ENCODE results near the gene POLE4. TPM values are rescaled to one million over a fixed set of nuclear protein-coding genes. Genes with fewer than 3 reads are reported as not detected.

Gene POLE4
- total RNA-seq, 2 donors from 2014 or later, result 17.2 to 21.9 TPM

DNA sequence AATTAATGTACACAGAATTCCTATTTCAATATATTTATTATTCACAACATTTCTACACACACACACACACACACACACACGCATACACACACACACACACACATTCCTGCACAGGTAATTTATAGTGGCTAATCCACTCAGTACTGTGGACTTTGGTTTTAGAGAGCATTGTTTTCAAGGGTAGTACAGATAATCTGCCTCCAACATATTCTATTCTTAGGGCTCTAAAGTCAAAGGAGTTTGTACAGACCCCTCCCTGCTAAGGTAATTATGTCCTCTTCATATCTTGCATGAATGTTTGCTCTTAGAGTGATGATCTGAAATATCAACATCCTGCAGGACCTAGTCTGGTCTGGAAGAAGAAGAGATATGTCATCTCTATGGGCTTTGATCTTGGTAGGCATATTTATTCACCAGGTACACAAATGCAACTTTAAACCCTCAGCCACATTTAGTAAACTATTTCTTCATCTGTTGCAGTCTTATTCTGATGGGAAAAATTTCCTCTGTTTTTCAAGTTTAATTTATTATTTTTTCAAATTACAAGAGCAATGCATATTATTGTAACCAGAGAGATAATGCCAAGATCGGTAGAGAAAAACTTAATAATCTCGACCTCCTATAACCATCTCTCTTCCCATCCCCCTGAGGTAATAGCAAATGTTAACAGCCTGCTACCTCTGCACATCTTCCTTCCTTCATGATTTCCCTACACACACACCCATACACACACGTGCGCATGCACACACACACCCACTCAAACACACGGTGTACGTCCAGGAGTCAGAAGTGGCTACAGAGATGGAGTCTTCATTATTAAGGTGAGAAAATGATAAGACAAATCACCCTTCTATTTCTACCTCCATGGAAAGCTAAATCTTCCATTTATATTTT lies 18.3 kb upstream of the POLE4 start:
- Histone ChIP-seq H3K4me1 (replicated peaks) (no peaks in the 10 kb centered on the region), H3K27me3 (replicated peaks; ENCODE audit: insufficient read depth) (no peaks in the 10 kb centered on the region), H3K4me3 (no peak overlapping the region), H3K27ac (no peak overlapping the region), H3K36me3 (no peaks in the 10 kb centered on the region), H3K9me3 (no peaks in the 10 kb centered on the region)
- TF ChIP-seq POLR2A (IDR thresholded peaks at IDR 0.05), result no peak
- no peak for TF ChIP-seq POLR2AphosphoS5 (IDR thresholded peaks at IDR 0.05)
- TF ChIP-seq, protein P1, sequence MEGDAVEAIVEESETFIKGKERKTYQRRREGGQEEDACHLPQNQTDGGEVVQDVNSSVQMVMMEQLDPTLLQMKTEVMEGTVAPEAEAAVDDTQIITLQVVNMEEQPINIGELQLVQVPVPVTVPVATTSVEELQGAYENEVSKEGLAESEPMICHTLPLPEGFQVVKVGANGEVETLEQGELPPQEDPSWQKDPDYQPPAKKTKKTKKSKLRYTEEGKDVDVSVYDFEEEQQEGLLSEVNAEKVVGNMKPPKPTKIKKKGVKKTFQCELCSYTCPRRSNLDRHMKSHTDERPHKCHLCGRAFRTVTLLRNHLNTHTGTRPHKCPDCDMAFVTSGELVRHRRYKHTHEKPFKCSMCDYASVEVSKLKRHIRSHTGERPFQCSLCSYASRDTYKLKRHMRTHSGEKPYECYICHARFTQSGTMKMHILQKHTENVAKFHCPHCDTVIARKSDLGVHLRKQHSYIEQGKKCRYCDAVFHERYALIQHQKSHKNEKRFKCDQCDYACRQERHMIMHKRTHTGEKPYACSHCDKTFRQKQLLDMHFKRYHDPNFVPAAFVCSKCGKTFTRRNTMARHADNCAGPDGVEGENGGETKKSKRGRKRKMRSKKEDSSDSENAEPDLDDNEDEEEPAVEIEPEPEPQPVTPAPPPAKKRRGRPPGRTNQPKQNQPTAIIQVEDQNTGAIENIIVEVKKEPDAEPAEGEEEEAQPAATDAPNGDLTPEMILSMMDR (IDR thresholded peaks at IDR 0.05), result no peak
- intact Hi-C loops (cut with DNase I), result no loop called here
- 89% methylated on average over 7 of the region's 7 CpGs for WGBS
- no peak for DNase-seq (ENCODE audit: low spot score)

DNA sequence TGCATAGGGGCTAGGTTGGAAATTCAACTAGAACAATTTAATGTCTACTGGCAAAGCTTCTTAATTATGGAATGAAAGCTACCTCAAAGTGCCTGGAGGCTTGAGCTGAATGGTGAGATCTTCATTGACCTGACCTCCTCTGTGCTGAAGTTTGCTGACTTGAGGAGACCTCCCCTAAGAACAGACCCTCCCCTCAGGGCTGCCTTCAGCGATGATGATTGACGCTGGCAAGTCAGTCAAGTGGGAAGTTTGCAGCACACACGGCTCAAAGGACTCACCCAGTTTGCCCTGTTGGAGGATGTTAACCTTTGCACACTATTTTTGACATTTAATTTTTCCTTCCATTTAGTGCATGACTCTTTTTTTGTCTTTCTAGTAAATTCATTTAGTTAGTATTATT lies 17.2 kb upstream of the POLE4 start:
- Histone ChIP-seq H3K4me3 (no peak overlapping the region), H3K36me3 (no peaks in the 10 kb centered on the region), H3K9me3 (no peaks in the 10 kb centered on the region), H3K27me3 (replicated peaks; ENCODE audit: insufficient read depth) (no peaks in the 10 kb centered on the region), H3K27ac (no peak overlapping the region), H3K4me1 (replicated peaks) (no peaks in the 10 kb centered on the region)
- intact Hi-C loops (cut with DNase I), result no loop called here
- 81% methylated on average over 3 of the region's 3 CpGs for WGBS
- no peak for DNase-seq (ENCODE audit: low spot score)
- TF ChIP-seq, protein P1 (IDR thresholded peaks at IDR 0.05), result no peak
- TF ChIP-seq POLR2AphosphoS5 (IDR thresholded peaks at IDR 0.05) (no peak), POLR2A (IDR thresholded peaks at IDR 0.05) (no peak)

DNA sequence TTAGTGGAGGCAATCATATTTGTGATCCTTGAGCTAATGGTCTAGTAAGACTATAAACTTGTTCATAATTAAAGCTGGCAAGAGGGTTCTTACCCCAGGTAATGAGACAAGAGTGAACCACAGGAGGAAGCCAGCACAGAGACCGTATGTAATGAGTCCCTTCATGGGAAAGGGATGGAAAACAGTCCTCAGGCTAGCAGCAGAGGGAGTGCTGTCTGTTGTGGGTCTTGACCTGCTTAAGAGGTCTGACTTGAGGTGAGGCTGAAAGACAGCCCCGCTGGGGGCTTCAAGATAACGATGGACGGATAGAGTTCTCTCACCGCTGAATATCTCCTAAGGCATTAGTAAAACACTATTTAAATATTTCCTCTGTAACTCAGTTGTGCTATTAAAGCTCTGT lies 16.2 kb upstream of the POLE4 start:
- H3K4me3 ChIP-seq, result no peak overlapping the region

DNA sequence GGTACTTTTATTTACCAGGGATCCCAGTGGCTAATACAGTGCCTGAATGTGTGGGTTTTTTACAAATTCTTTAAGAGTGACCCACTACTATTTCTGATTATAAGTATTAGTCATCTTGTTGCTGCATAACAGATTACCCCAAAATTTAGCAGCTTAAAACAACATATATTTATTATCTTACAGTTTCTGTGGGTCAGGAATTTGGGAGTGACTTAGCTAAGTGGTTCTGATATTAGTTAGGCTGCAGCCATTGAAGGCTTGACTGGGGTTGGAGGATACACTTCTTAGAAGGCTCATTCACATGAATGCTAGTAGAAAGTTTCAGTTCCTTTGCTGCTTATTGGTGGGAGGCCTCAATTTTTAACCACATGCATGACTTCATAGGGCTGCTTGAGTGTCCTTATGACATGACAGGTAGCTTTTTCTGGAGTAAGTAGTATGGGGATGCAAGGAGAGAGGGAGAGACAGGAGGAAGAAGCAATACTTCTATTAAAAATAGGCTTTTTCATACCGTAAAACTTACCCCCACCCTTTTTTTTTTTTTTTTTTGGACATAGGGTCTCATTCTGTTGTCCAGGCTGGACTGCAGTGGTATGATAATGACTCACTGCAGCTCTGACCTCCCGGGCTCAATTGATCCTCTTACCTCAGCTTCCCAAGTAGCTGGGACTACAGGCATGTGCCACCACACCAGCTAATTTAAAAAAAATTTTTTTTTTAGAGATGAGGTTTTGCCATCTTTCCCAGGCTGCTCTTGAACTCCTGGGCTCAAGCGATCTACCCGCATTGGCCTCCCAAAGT lies 13.3 kb upstream of the POLE4 start:
- 93% methylated on average over 4 of the region's 4 CpGs for WGBS
- Histone ChIP-seq H3K27ac (no peak overlapping the region), H3K9me3 (no peaks in the 10 kb centered on the region), H3K4me1 (replicated peaks) (no peaks in the 10 kb centered on the region), H3K27me3 (replicated peaks; ENCODE audit: insufficient read depth) (no peaks in the 10 kb centered on the region), H3K36me3 (no peaks in the 10 kb centered on the region), H3K4me3 (no peak overlapping the region)
- TF ChIP-seq, protein P1 (IDR thresholded peaks at IDR 0.05), result no peak
- TF ChIP-seq POLR2AphosphoS5 (IDR thresholded peaks at IDR 0.05) (no peak), POLR2A (IDR thresholded peaks at IDR 0.05) (no peak)
- intact Hi-C loops (cut with DNase I), result no loop called here
- DNase-seq (ENCODE audit: low spot score), result no peak

More for the DNA sequence above, 16.2 kb upstream of the POLE4 start:
- intact Hi-C loops (cut with DNase I), result no loop called here
- no peaks in the 10 kb centered on the region for H3K4me1 ChIP-seq (replicated peaks)
- H3K36me3 ChIP-seq, result no peaks in the 10 kb centered on the region
- no peak for DNase-seq (ENCODE audit: low spot score)
- TF ChIP-seq, protein P1 (IDR thresholded peaks at IDR 0.05), result no peak
- TF ChIP-seq POLR2A (IDR thresholded peaks at IDR 0.05), result no peak
- TF ChIP-seq POLR2AphosphoS5 (IDR thresholded peaks at IDR 0.05), result no peak
- H3K9me3 ChIP-seq, result no peaks in the 10 kb centered on the region
- no peaks in the 10 kb centered on the region for H3K27me3 ChIP-seq (replicated peaks; ENCODE audit: insufficient read depth)
- no peak overlapping the region for H3K27ac ChIP-seq
- 84% methylated on average over 5 of the region's 5 CpGs for WGBS
